GM18873 (cell line): Measurements from ENCODE around the gene CCNL1.

Source experiments
- ATAC-seq: cut with Tn5 transposase; IDR thresholded peaks from one replicate; pipeline ENCODE4 v1.9.1; 2021; ENCODE audit warnings: mild to moderate bottlenecking, moderate library complexity, moderate number of reproducible peaks; ENCODE audit not compliant: unreplicated experiment, low FRiP score

The CCNL1 gene

DNA sequence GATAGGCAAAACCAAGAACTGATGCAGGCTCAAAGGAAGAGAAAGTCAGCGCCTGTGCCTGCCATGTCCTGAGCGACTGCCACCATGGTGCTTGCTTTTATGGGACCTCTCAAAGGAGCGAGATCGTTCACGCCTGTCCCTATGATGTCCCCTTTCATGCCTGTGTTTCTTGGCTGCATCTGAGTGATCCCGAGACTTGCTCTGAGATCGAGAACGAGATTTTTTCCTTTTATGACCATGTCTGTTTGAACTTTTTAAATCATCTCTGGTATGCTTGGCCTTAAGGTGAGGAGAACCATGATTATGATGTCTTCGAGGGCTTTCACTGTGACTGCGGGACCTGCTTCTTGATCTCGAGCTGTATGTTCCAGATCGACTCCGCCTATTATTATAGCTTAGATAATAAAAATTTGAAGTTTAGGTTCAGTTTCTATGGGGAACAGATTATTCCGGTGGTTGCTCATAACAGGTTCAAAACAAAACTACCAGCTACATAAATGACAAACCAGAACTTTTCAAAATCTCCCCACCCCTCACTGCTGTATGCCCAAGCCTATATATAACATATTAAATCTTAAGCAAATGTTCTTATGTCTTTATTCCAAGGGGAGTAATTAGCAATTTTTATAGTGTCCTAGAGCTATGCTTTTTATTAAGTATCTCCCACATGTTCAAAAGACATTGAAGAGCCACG, 11.6 kb downstream of the CCNL1 start:
- ATAC-seq: no peak

DNA sequence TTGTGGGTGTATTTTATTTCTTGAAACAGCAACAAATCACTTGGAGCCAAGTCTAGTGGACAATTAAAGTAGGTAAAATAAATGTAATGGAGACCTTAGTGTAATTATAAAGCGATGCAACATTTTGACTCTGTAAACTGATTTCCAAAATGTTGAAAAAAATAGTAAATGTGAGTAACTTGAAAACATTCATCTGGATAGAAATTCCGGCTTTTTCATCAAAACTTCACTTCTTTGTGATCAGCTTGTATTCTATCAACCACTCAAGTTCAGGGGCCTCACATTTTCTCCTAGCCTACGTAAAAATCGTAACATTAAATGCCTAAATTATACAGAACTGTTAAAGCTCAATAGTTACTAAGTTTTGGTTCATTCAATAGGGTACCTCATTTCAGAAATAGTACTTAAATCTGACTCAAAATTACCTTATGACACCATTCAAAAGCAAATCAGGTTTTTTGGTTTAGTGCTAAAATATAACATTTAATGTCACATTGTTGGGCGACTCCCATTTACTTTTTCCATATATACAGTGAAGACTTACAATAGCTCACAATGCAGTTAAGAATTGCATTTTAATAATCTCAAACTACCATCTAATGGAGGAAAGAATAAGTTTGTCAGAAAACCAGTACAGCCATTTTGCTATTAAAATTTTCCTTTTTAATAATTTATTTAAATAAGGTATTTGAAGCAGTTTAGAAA, 12.7 kb downstream of the CCNL1 start:
- no peak for ATAC-seq

DNA sequence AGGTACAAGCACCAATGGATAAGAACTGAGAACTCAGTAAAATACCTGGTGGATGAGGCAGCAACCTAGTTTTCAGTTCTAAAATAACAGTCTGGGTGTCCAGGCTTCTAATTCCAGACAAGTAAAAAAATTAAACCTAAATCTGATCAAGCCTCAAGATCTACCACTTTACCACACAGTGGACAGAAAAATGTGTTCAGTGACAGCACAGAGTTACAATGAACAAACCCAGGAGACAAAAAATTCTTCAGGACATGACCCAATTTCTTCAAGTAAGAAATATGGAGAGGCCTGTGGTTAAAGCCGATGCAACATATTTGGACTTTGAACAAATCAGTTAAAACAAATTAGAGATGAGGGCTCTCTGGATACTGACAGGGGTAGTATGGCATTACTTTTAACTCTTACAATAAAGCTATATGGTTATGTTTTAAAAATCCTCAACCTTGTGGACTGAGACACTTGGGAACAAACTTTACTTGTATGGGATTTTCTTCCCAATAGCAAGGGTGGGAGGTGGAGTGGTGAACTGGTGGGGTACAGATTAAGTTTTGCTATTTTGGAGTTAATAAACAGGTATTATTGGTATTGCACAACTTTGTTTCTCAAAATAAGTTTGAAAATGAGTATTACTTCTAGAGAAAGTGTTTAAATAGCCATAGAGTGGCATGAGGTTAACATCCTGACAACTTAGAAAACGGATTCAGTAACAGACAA, 14.2 kb downstream of the CCNL1 start:
- ATAC-seq: no peak

- ATAC-seq: no peak
Observed at GRCh38 chr3:157142315-157142714, 17.6 kb downstream of the CCNL1 start.

DNA sequence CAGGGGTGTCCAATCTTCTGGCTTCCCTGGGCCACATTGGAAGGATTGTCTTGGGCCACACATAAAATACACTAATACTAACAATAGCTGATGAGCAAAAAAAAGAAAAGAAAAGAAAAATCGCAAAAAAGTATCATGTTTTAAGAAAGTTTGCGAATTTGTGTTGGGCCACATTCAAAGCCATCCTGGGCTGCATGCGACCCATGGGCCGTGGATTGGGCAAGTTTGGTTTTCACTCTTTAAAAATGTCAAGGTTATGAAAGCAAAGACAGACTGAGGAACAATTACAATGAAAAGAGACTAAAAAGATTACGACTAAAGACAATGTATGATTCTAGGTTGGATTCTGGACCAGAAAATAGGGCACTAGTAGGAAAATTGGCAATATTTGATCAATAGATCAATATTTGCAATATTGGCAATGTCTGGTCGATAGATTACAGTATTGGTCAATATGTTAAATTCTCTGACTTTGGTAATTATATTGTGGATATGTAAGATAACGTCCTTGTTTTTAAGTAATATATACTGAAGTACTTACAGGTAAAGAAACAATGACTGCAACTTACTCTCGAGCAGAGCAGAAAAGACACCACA, 19.9 kb downstream of the CCNL1 start:
- ATAC-seq: no peak

DNA sequence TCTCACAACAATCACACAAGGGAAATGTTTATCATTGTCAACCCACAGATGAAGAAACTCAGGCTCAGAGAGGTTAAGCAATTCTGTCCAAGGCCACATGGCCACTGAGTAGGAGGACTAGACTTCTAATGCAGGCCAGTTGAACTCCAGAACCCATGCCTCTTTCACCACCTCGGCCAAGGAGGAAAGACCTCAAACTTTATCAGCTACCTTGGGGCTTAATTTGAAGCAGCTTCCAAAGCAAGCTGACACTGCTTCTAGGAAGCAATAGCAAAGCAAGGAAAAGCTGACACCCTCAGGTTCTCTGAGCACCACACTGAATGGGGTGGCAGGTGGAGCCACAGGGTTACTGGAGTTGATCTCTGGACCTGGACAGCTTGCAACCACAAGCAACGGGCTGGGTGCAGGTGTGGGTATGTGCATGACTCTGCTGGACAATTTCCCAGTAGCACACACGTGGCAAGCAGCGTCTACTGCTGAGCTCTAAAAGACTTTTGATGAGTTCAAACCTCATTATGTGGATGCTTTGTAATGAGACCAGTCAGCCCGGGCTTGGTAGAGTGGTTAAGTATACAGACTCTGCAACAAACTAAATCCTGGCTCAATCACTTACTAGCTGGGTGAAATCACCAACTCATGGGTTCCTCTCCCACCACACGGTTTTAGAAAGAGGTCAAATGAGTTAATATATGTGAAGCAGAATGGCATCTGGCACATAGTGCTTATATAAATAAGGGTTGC, 23.1 kb downstream of the CCNL1 start:
- no peak for ATAC-seq

DNA sequence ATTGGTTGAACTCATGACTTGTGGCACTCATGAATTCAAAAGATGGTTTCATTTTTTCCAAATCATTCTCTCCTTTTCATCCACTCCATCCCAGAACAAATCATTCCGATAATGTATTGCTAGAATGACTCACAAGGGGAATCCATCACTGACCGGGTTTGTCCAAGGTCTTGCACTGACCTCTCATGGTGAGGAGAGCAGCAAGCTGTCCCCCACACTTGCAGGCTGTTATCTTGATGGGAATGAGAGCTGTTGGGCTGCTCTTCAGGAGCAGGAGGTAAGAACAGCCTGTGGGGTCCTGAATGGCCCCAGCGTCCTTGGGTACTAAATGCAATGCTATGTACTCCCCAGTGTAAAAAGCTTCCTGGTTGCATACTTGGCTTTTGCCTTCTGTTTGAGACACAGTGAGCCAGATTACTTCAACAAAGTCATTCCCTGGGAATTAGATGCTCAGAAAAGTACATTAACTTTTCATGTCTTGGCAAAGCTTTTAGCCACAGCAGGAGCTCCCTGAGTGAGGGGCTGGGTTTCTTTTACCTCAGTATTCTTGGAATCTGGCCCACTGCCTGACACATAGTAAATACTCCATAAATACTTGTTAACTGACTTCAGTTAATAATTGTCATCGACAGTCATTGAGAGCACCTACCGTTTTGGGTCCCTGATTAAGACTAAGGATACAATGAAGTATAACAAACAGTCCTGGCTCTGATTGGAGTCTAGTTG, 24.1 kb downstream of the CCNL1 start:
- ATAC-seq: no peak

- ATAC-seq: peak; percentile 69
Observed at GRCh38 chr3:157134620-157135191, 25.2 kb downstream of the CCNL1 start.

DNA sequence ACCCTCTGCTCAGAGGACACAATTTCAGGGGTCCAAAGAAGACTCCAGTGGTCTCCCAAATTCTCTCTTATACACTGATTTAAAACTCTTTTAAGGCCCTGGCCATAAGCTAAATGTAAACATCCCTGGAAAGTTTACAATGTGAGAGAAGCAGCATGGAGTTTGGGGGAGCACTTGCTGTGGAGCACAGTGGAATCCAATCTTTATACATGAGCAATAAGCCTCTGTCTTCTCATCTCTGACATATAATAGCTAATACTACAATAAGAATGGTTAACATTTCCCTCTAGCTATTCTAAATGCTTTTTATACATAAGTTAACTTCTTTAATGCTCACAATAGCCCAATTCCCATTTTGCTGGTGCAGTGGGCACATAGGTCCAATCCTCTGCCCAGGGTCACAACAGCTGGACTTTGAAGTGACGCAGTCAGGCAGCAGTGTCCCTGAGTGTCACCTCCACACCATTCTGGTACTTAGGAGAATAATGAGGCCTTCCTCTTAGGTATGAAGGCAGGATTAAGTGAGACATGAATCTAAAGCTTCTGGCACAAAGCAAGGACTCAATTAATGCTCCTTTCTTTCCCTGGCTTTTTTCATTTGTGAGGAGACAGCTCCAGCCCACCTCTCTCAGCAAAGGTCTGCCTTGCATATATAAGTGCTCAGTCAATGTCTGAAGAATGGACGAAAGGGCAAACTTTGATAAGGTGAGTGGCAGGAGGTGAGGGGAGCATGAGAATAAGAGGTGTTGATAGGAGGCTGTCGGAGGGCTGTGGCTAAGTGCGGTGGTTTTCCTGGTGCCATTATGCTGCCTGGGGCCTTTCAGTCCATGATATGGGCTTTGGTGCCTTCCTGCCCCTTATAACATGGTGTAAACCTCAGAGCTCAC, 26.3 kb downstream of the CCNL1 start:
- ATAC-seq: no peak

- no peak for ATAC-seq
Observed at GRCh38 chr3:157132936-157133335, 27.0 kb downstream of the CCNL1 start.

- ATAC-seq: no peak
Observed at GRCh38 chr3:157132341-157132740, 27.6 kb downstream of the CCNL1 start.

DNA sequence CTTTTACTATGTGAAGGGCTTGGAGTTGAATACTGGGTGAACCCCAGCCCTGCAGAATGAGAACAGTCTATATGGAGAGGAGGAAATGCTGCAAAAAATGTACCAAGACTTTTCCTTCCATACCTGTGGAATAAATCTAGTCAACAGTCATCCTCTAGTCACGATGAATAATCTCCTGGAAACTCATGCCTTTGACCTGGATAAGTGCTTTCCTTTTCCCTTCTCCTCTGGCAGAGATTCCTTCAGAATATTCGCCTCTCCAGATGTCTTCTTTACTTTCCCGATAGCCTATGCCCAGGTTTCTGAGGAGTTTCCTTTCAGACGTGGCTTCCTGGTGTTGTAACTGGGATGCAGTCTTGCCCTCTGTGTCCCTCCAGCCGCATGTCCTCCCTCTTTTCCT, 28.1 kb downstream of the CCNL1 start:
- no peak for ATAC-seq

- ATAC-seq: no peak
Observed at GRCh38 chr3:157130467-157131251, 29.3 kb downstream of the CCNL1 start.

DNA sequence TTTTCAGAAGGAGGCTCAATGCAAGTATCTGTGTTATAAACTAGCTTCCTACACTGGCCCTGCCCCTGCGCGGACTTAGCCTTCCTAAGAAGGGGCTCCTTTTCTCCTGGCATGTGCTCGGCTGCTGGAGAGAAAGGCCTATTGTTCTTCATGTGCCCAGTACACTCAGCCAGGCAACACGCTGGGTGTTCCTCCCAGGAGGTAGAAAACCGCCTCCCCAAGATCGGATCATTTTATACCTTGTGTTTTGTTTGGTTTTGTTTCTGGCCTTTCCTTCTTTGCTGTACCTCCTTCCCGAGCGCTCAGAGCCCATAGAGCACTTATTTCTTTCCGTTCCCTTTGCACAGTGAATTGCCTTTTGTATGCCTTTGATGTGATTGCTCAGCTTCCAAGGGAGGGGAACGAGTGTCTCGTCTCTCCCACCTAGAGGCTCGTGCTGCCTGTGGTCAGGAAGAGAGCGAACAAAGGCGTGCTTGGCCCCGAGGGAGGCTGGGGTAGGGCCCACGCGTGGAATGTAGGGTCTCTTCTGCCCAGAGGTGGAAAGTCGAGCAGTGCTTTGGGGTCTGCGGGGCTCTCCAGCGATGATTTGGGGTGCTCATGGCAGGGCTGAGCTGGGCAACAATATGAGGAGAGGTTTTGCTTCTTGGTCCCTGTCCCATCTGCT, 30.0 kb downstream of the CCNL1 start:
- ATAC-seq: no peak

GRCh38 chr3:157128771-157129681, 30.9 kb downstream of the CCNL1 start:
- no peak for ATAC-seq
